ENCODE data around the gene PPP1R12B. TPM values are rescaled to one million over a fixed set of nuclear protein-coding genes. Genes with fewer than 3 reads are reported as not detected.
A peak's percentile ranks its signal among the peaks of the same experiment; 100 is the strongest.

The PPP1R12B gene
- total and polyA plus RNA-seq, 8 donors: 4.4 to 29.4 (median 13.7) TPM

- H3K4me3 ChIP-seq: no peak overlapping the region
- no peaks in the 10 kb centered on the region for H3K9me3 ChIP-seq
- H3K36me3 ChIP-seq: no peaks in the 10 kb centered on the region
- no peaks in the 10 kb centered on the region for H3K27me3 ChIP-seq
- 93 to 96% methylated on average over 4 of the region's 4 CpGs for WGBS, 2 donors
- no peak for FAIRE-seq
- peaks cover 0 to 2% (median 0%) of the 10 kb centered on the region in 3 donors for H3K4me1 ChIP-seq
- no peak for DNase-seq
- peak overlapping the region in 1 of 4 donors; percentile 82 for H3K27ac ChIP-seq
- intact Hi-C loops (cut with DNase I): no loop called here
- TF ChIP-seq, protein P1, sequence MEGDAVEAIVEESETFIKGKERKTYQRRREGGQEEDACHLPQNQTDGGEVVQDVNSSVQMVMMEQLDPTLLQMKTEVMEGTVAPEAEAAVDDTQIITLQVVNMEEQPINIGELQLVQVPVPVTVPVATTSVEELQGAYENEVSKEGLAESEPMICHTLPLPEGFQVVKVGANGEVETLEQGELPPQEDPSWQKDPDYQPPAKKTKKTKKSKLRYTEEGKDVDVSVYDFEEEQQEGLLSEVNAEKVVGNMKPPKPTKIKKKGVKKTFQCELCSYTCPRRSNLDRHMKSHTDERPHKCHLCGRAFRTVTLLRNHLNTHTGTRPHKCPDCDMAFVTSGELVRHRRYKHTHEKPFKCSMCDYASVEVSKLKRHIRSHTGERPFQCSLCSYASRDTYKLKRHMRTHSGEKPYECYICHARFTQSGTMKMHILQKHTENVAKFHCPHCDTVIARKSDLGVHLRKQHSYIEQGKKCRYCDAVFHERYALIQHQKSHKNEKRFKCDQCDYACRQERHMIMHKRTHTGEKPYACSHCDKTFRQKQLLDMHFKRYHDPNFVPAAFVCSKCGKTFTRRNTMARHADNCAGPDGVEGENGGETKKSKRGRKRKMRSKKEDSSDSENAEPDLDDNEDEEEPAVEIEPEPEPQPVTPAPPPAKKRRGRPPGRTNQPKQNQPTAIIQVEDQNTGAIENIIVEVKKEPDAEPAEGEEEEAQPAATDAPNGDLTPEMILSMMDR (IDR thresholded peaks at IDR 0.05): no peak
- no peak for ATAC-seq
Observed at GRCh38 chr1:202590126-202590525, 241.6 kb downstream of the PPP1R12B start.

- TF ChIP-seq, protein P1 (IDR thresholded peaks at IDR 0.05): no peak
- Histone ChIP-seq H3K4me1 (no peaks in the 10 kb centered on the region), H3K36me3 (no peaks in the 10 kb centered on the region), H3K27me3 (no peaks in the 10 kb centered on the region), H3K27ac (no peak overlapping the region), H3K9me3 (no peaks in the 10 kb centered on the region), H3K4me3 (no peak overlapping the region)
- WGBS, 2 donors: 89 to 91% methylated on average over 5 of the region's 5 CpGs
- intact Hi-C loops (cut with DNase I): no loop called here
- FAIRE-seq: no peak
- DNase-seq: no peak
- ATAC-seq: no peak
Observed at GRCh38 chr1:202590975-202591411, 242.5 kb downstream of the PPP1R12B start.

DNA sequence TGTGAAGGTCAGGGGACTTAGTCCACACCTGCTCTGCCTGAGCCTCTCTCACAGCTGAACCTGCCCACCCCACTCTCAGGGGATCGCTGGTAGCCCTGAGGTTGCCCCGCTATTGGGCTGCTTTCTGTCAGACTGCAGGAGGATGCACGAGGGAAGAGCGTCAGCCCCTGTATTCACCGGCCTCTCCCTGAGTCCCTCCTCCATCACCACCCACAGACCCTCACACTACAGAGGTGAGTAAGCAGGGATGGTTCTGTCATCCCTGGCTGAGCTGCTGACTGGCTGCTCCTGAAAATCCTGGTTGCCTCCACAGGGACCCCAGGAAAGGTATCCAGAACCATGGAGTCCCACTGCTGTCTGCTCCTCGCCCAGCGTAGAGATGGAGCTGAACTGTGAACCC lies 243.0 kb downstream of the PPP1R12B start:
- H3K27me3 ChIP-seq: no peaks in the 10 kb centered on the region
- no peaks in the 10 kb centered on the region for H3K36me3 ChIP-seq
- no peak overlapping the region for H3K4me3 ChIP-seq
- intact Hi-C loops (cut with DNase I): no loop called here
- DNase-seq: no peak
- ATAC-seq: no peak
- no peaks in the 10 kb centered on the region for H3K4me1 ChIP-seq
- TF ChIP-seq, protein P1 (IDR thresholded peaks at IDR 0.05): no peak
- H3K9me3 ChIP-seq: no peaks in the 10 kb centered on the region
- no peak for FAIRE-seq
- H3K27ac ChIP-seq: no peak overlapping the region
- 93 to 96% methylated on average over 7 of the region's 7 CpGs for WGBS, 2 donors

DNA sequence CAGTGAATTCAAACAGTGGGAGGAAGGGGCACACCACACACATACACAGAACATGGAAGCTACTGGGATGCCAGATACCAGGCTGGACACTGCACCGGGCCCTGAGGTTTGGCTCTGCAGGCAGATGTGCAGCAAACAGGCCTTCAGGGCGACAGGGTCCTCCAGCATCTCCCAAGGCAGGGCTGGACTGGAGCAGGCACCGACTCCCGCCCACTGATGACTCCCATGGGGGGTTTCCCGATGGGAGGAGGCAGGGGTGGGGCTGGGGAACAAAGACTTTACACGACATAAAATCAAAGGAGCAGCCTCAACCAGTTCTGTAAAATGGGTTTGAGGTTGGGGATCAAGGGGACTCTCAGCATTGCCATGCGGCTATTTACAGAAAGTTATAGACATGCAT lies 243.6 kb downstream of the PPP1R12B start:
- no peak overlapping the region for H3K27ac ChIP-seq
- no peak for FAIRE-seq
- intact Hi-C loops (cut with DNase I): no loop called here

GRCh38 chr1:202593845-202594244 lies 245.3 kb downstream of the PPP1R12B start:
- Histone ChIP-seq H3K27ac (no peak overlapping the region), H3K9me3 (no peaks in the 10 kb centered on the region), H3K27me3 (no peaks in the 10 kb centered on the region), H3K36me3 (no peaks in the 10 kb centered on the region), H3K4me1 (no peaks in the 10 kb centered on the region), H3K4me3 (no peak overlapping the region)
- WGBS, 2 donors: 73 to 79% methylated on average over 4 of the region's 4 CpGs
- ATAC-seq: peak in 2 of 4 donors; percentile 15 to 16
- no peak for FAIRE-seq
- intact Hi-C loops (cut with DNase I): no loop called here
- DNase-seq: no peak
- TF ChIP-seq, protein P1 (IDR thresholded peaks at IDR 0.05): no peak

More for the DNA sequence above, 243.6 kb downstream of the PPP1R12B start:
- H3K9me3 ChIP-seq: no peaks in the 10 kb centered on the region
- no peaks in the 10 kb centered on the region for H3K36me3 ChIP-seq
- ATAC-seq (no peak), DNase-seq (no peak)
- H3K4me1 ChIP-seq: no peaks in the 10 kb centered on the region
- H3K4me3 ChIP-seq: no peak overlapping the region
- TF ChIP-seq, protein P1 (IDR thresholded peaks at IDR 0.05): no peak
- no peaks in the 10 kb centered on the region for H3K27me3 ChIP-seq
- WGBS, 2 donors: 92 to 94% methylated on average over 7 of the region's 7 CpGs
